ENCODE data around the gene KIAA2012.

GRCh38 chr2:202196727-202197126, 123.7 kb downstream of the KIAA2012 start:
- TF ChIP-seq CTCF (IDR thresholded peaks at IDR 0.05; ENCODE audit: insufficient read depth, low read depth, low read length) (no peak), EZH2 (IDR thresholded peaks at IDR 0.05; ENCODE audit: insufficient read depth, low read length) (no peak)
